B cell (primary cell): ENCODE data around the gene EDDM13. TPM values are rescaled to one million over a fixed set of nuclear protein-coding genes. Genes with fewer than 3 reads are reported as not detected.

ENCODE experiments used
- ATAC-seq: fragments of 200-7000 bp; cut with Tn5 transposase; one replicate; pipeline ENCODE4 v1.10.0; 2021; ENCODE audit warnings: low read depth, mild to moderate bottlenecking, moderate number of reproducible peaks, moderate library complexity
- CTCF ChIA-PET: fragments of 350-600 bp; sonication (Branson Sonifier 250); formaldehyde crosslinking; loops from one replicate; lab custom pipeline; 2021; ENCODE audit warnings: antibody characterized with exemption, inconsistent platforms; lab: Charles Lee
- POLR2A ChIA-PET: fragments of 350-600 bp; sonication (Branson Sonifier 250); formaldehyde crosslinking; loops from one replicate; lab custom pipeline; 2021; ENCODE audit warnings: antibody characterized with exemption; lab: Charles Lee
- DNase-seq: peaks from one replicate; pipeline ENCODE4 v3.0.0; 2013
- H2AFZ ChIP-seq: 2 replicates; pipeline ENCODE4 v1.6.1; 2012; ENCODE audit warnings: mild to moderate bottlenecking, low read depth, low read length; ENCODE audit not compliant: insufficient read depth, poor library complexity, severe bottlenecking
- H3K27ac ChIP-seq, 2 donors: 1 replicate in 1 of 2; 2 replicates in 1 of 2; pipeline ENCODE4 v1.5.1; 2012 to 2013; ENCODE audit warnings: low read length in 2 of 2, mild to moderate bottlenecking in 2 of 2, moderate library complexity in 1 of 2
- H3K27me3 ChIP-seq, 4 experiments: fragments of 200-600 bp in 1 of 4; sonication (generic) in 1 of 4; replicated peaks in 1 of 4; 1 replicate in 2 of 4; 2 replicates in 2 of 4; pipeline versions ENCODE4 v1.6.1 to v1.7.0; 2013 to 2016; ENCODE audit warnings: low read length in 3 of 4, mild to moderate bottlenecking in 2 of 4, mixed read lengths in 1 of 4, moderate library complexity in 1 of 4; ENCODE audit not compliant: insufficient read depth in 4 of 4, control insufficient read depth in 3 of 4; ENCODE audit errors: control extremely low read depth in 1 of 4
- H3K36me3 ChIP-seq, 2 experiments: replicated peaks in 1 of 2; 1 replicate in 1 of 2; 2 replicates in 1 of 2; pipeline versions ENCODE4 v1.6.1 to v1.7.1; 2013; ENCODE audit warnings: low read length in 1 of 2; ENCODE audit not compliant: insufficient read depth in 2 of 2, control insufficient read depth in 1 of 2; ENCODE audit errors: control extremely low read depth in 1 of 2, extremely low read depth in 1 of 2
- H3K4me1 ChIP-seq, 2 donors: fragments of 200-600 bp in 1 of 2; sonication (generic) in 1 of 2; 1 replicate in 1 of 2; 2 replicates in 1 of 2; pipeline versions ENCODE4 v1.5.1 to v1.6.1; 2013 to 2017; ENCODE audit warnings: low read length in 2 of 2; ENCODE audit not compliant: control insufficient read depth in 2 of 2, insufficient read depth in 2 of 2
- H3K4me2 ChIP-seq: replicated peaks from 2 replicates; pipeline ENCODE3; 2012; ENCODE audit warnings: mild to moderate bottlenecking, low read depth, low read length; ENCODE audit not compliant: poor library complexity, severe bottlenecking
- H3K4me3 ChIP-seq, 5 experiments: fragments of 200-600 bp in 1 of 5; sonication (generic) in 1 of 5; 1 replicate in 3 of 5; 2 replicates in 2 of 5; pipeline versions ENCODE4 v1.5.1 to v1.7.0; 2011 to 2016; ENCODE audit warnings: low read length in 4 of 5, mild to moderate bottlenecking in 4 of 5, low read depth in 2 of 5, control low read depth in 1 of 5, moderate library complexity in 1 of 5; ENCODE audit not compliant: insufficient read depth in 1 of 5; ENCODE audit errors: control extremely low read depth in 1 of 5, extremely low read depth in 1 of 5
- H3K79me2 ChIP-seq: fragments of 200-600 bp; sonication (generic); one replicate; pipeline ENCODE4 v1.6.0; 2016; ENCODE audit warnings: low read length; ENCODE audit not compliant: control insufficient read depth, insufficient read depth
- H3K9ac ChIP-seq: fragments of 200-600 bp; sonication (generic); 2 replicates; pipeline ENCODE4 v1.6.1; 2017; ENCODE audit warnings: mild to moderate bottlenecking, low read length, moderate library complexity
- H3K9me3 ChIP-seq, 3 donors: one replicate each; pipeline versions ENCODE4 v1.6.1 to v1.7.1; 2013; ENCODE audit warnings: low read length in 2 of 3; ENCODE audit not compliant: control insufficient read depth in 2 of 3, insufficient read depth in 1 of 3; ENCODE audit errors: control extremely low read depth in 1 of 3
- H4K20me1 ChIP-seq: 2 replicates; pipeline ENCODE4 v1.6.0; 2012; ENCODE audit warnings: mild to moderate bottlenecking, low read length; ENCODE audit not compliant: insufficient read depth, control insufficient read depth, poor library complexity, severe bottlenecking
- H3K27ac Mint-ChIP-seq: one replicate; pipeline ENCODE4 v1.8.0; 2021; ENCODE audit warnings: mixed read lengths
- H3K27me3 Mint-ChIP-seq: one replicate; pipeline ENCODE4 v1.8.0; 2021; ENCODE audit warnings: mixed read lengths
- H3K4me1 Mint-ChIP-seq: one replicate; pipeline ENCODE4 v1.8.0; 2021; ENCODE audit warnings: mixed read lengths
- H3K4me3 Mint-ChIP-seq: one replicate; pipeline ENCODE4 v1.8.0; 2021; ENCODE audit warnings: mixed read lengths
- H3K9me3 Mint-ChIP-seq: one replicate; pipeline ENCODE4 v1.8.0; 2022; ENCODE audit warnings: mixed read lengths; ENCODE audit not compliant: insufficient read depth
- CTCF ChIP-seq: fragments of 200-600 bp; IDR thresholded peaks from one replicate; pipeline ENCODE4 v1.8.0; 2022; ENCODE audit warnings: antibody characterized with exemption, mild to moderate bottlenecking
- EZH2 ChIP-seq: IDR thresholded peaks from 2 replicates; pipeline ENCODE4 v1.6.1; 2012; ENCODE audit warnings: borderline replicate concordance, low read depth, mild to moderate bottlenecking, moderate library complexity, low read length; ENCODE audit not compliant: insufficient read depth, poor library complexity, severe bottlenecking
- WGBS: methylation state at CpG from one replicate; pipeline ENCODE4 v1.1.5; 2013; ENCODE audit warnings: missing lambda C conversion rate; ENCODE audit not compliant: insufficient coverage; 5-methylcytosine and 5-hydroxymethylcytosine counted together
- intact Hi-C: fragments of 100-400 bp; cut with micrococcal nuclease; formaldehyde crosslinking; loops from one replicate; pipeline ENCODE4 v1.10.0; 2022
- polyA plus RNA-seq: library from polyadenylated mRNA; depleted of rRNA; stranded (reverse); fragments of >200 nt; gene quantifications from 2 replicates; pipeline ENCODE4 v1.2.3, GENCODE V29; 2012
- total RNA-seq, 2 donors: library from RNA; stranded (reverse); fragments of 120-200 nt in 1 of 2; gene quantifications; 1 replicate in 1 of 2; 2 replicates in 1 of 2; pipeline versions ENCODE4 v1.2.3 to v1.2.4, GENCODE V29; 2013 to 2022

Gene EDDM13
- total and polyA plus RNA-seq, 2 donors (not counting 1 experiment from before 2014, with no cell fraction given): not detected

- H3K36me3 ChIP-seq: no peaks in the 10 kb centered on the region
- H3K27me3 ChIP-seq: no peaks in the 10 kb centered on the region
- Mint-ChIP-seq H3K27ac (no peak overlapping the region), H3K9me3 (no peaks in the 10 kb centered on the region), H3K4me3 (no peak overlapping the region), H3K27me3 (no peaks in the 10 kb centered on the region), H3K4me1 (no peaks in the 10 kb centered on the region)
- no peak overlapping the region for H2AFZ ChIP-seq
- H3K4me1 ChIP-seq: no peaks in the 10 kb centered on the region
- H3K9me3 ChIP-seq: no peaks in the 10 kb centered on the region
- H3K4me2 ChIP-seq: no peak overlapping the region
- no peak overlapping the region for H3K27ac ChIP-seq
- TF ChIP-seq CTCF: no peak
- no peak for TF ChIP-seq EZH2
- intact Hi-C loops: no loop called here
- no peaks in the 10 kb centered on the region for H4K20me1 ChIP-seq
- ChIA-PET CTCF (interaction anchor here (0.9 kb wide), 1 partner anchor 18 kb away, joined by 3 read pairs; no protein-coding TSS in a partner anchor), POLR2A (no interaction called here)
- H3K4me3 ChIP-seq: no peak overlapping the region
- H3K79me2 ChIP-seq: no peaks in the 10 kb centered on the region
- 100% methylated on average over 5 of the region's 6 CpGs for WGBS
- ATAC-seq: no peak
- DNase-seq: no peak
- no peak overlapping the region for H3K9ac ChIP-seq
Measured at GRCh38 chr19:56271151-56271550, 1.4 kb upstream of the EDDM13 start.

- DNase-seq (no peak), ATAC-seq (no peak)
- Histone ChIP-seq H3K27ac (no peak overlapping the region), H3K9me3 (peaks cover 0 to 4% (median 0%) of the 10 kb centered on the region in 3 donors), H3K4me3 (no peak overlapping the region), H2AFZ (no peak overlapping the region), H3K4me1 (no peaks in the 10 kb centered on the region), H3K27me3 (no peaks in the 10 kb centered on the region), H4K20me1 (no peaks in the 10 kb centered on the region), H3K9ac (no peak overlapping the region), H3K36me3 (peaks cover 0 to 5% of the 10 kb centered on the region in 2 experiments), H3K79me2 (no peaks in the 10 kb centered on the region), H3K4me2 (no peak overlapping the region)
- CTCF ChIA-PET: interaction anchor here (1.3 to 2.1 kb wide), 2 partner anchors 20 to 22 kb away, joined by 4 to 6 read pairs; no protein-coding TSS in a partner anchor
- POLR2A ChIA-PET: no interaction called here
- no peak for TF ChIP-seq EZH2
- 67% methylated on average over 4 of the region's 6 CpGs for WGBS
- Mint-ChIP-seq H3K4me1 (no peaks in the 10 kb centered on the region), H3K9me3 (no peaks in the 10 kb centered on the region), H3K27ac (no peak overlapping the region), H3K27me3 (no peaks in the 10 kb centered on the region), H3K4me3 (no peak overlapping the region)
- intact Hi-C loops: no loop called here
Measured at GRCh38 chr19:56273563-56274117, 1.1 kb downstream of the EDDM13 start.
